HTERT RPE-1 (cell line): ENCODE results near the gene TUBAL3.
"Not testable (repeated sequence)": the region's sequence is repeated elsewhere in the genome, so short reads cannot be mapped to it uniquely, and the experiment has no call there.

Experiments
- in situ Hi-C: fragments of 300-500 bp; cut with MboI; formaldehyde crosslinking; loops from 4 replicates; pipeline ENCODE4 v1.14.3; 2020; ENCODE audit warnings: low sequenced_read_pairs

Gene TUBAL3

GRCh38 chr10:5424751-5425150 is 20.1 kb upstream of the TUBAL3 start:
- in situ Hi-C loops: no loop called here

GRCh38 chr10:5423771-5424170 is 19.1 kb upstream of the TUBAL3 start:
- in situ Hi-C loops: no loop called here

GRCh38 chr10:5419466-5420094 is 15.0 kb upstream of the TUBAL3 start:
- in situ Hi-C loops: no loop called here

- in situ Hi-C loops: no loop called here
Measured at GRCh38 chr10:5418584-5418983, 14.0 kb upstream of the TUBAL3 start.

- in situ Hi-C loops: no loop called here
Measured at GRCh38 chr10:5416981-5417380, 12.4 kb upstream of the TUBAL3 start.

GRCh38 chr10:5413012-5413938 is 8.6 kb upstream of the TUBAL3 start:
- in situ Hi-C loops: no loop called here

GRCh38 chr10:5412277-5412941 is 7.8 kb upstream of the TUBAL3 start, which contains the start of gene NET1:
NET1 (plus strand) TSS chr10:5412557; CDS start chr10:5412693, 136 bp downstream.
- in situ Hi-C loops: no loop called here

GRCh38 chr10:5411941-5412276 is 7.3 kb upstream of the TUBAL3 start:
- in situ Hi-C loops: no loop called here

- in situ Hi-C loops: not testable (repeated sequence)
Measured at GRCh38 chr10:5410787-5411186, 6.2 kb upstream of the TUBAL3 start.

- in situ Hi-C loops: no loop called here
Measured at GRCh38 chr10:5406918-5407317, 2.3 kb upstream of the TUBAL3 start.

GRCh38 chr10:5402798-5403197 is 1.8 kb downstream of the TUBAL3 start:
- in situ Hi-C loops: no loop called here

- in situ Hi-C loops: no loop called here
Measured at GRCh38 chr10:5400468-5401240, 4.0 kb downstream of the TUBAL3 start.

GRCh38 chr10:5399332-5399731 is 5.3 kb downstream of the TUBAL3 start:
- in situ Hi-C loops: no loop called here

GRCh38 chr10:5396556-5397300 is 7.9 kb downstream of the TUBAL3 start:
- in situ Hi-C loops: no loop called here

GRCh38 chr10:5395168-5395567 is 9.5 kb downstream of the TUBAL3 start:
- in situ Hi-C loops: no loop called here

GRCh38 chr10:5393529-5393928 is 11.1 kb downstream of the TUBAL3 start:
- in situ Hi-C loops: no loop called here

- in situ Hi-C loops: no loop called here
Measured at GRCh38 chr10:5391790-5392189, 12.8 kb downstream of the TUBAL3 start.

- in situ Hi-C loops: no loop called here
Measured at GRCh38 chr10:5390607-5391205, 13.9 kb downstream of the TUBAL3 start.

- in situ Hi-C loops: no loop called here
Measured at GRCh38 chr10:5387169-5387568, 17.5 kb downstream of the TUBAL3 start.

GRCh38 chr10:5385224-5385623 is 19.4 kb downstream of the TUBAL3 start:
- in situ Hi-C loops: no loop called here
